Mucosa of stomach (tissue), 1 donor: ENCODE results near the gene DLEC1.
"Not testable (repeated sequence)": the region's sequence is repeated elsewhere in the genome, so short reads cannot be mapped to it uniquely, and the experiment has no call there.

Source experiments
- H3K27me3 ChIP-seq: one replicate; pipeline ENCODE4 v1.7.0; 2013; ENCODE audit warnings: mild to moderate bottlenecking, low read length; ENCODE audit not compliant: control insufficient read depth, insufficient read depth
- H3K36me3 ChIP-seq: one replicate; pipeline ENCODE4 v1.7.0; 2013; ENCODE audit warnings: low read length; ENCODE audit not compliant: control insufficient read depth, insufficient read depth
- H3K4me1 ChIP-seq: one replicate; pipeline ENCODE4 v1.7.0; 2013; ENCODE audit warnings: mild to moderate bottlenecking, low read length; ENCODE audit not compliant: control insufficient read depth, insufficient read depth
- H3K4me3 ChIP-seq: one replicate; pipeline ENCODE4 v1.7.0; 2013; ENCODE audit warnings: low read length
- H3K9ac ChIP-seq: one replicate; pipeline ENCODE4 v1.7.0; 2013; ENCODE audit warnings: mild to moderate bottlenecking, low read length, moderate library complexity
- H3K9me3 ChIP-seq: one replicate; pipeline ENCODE4 v1.7.0; 2013; ENCODE audit warnings: mild to moderate bottlenecking, low read length, moderate library complexity; ENCODE audit not compliant: control insufficient read depth
- donor health status: Pancreatic carcinoma.

The DLEC1 gene

GRCh38 chr3:38150780-38151528, 111.9 kb downstream of the DLEC1 start:
- H3K4me3 ChIP-seq: no peak overlapping the region
- H3K9ac ChIP-seq: no peak overlapping the region
- peaks cover 41% of the 10 kb centered on the region for H3K4me1 ChIP-seq
- no peaks in the 10 kb centered on the region for H3K27me3 ChIP-seq
- no peaks in the 10 kb centered on the region for H3K36me3 ChIP-seq
- no peaks in the 10 kb centered on the region for H3K9me3 ChIP-seq

- Histone ChIP-seq H3K27me3 (no peaks in the 10 kb centered on the region), H3K4me1 (peaks cover 41% of the 10 kb centered on the region), H3K9ac (no peak overlapping the region), H3K36me3 (no peaks in the 10 kb centered on the region), H3K4me3 (no peak overlapping the region), H3K9me3 (no peaks in the 10 kb centered on the region)
These were observed 112.8 kb downstream of the DLEC1 start for GRCh38 chr3:38151667-38152265.

- Histone ChIP-seq H3K27me3 (no peaks in the 10 kb centered on the region), H3K4me3 (no peak overlapping the region), H3K4me1 (peaks cover 41% of the 10 kb centered on the region)
These were observed 113.6 kb downstream of the DLEC1 start for GRCh38 chr3:38152609-38153008.

GRCh38 chr3:38153221-38153620, 114.2 kb downstream of the DLEC1 start:
- H3K36me3 ChIP-seq: no peaks in the 10 kb centered on the region
- H3K4me3 ChIP-seq: no peak overlapping the region
- no peaks in the 10 kb centered on the region for H3K27me3 ChIP-seq
- H3K9me3 ChIP-seq: no peaks in the 10 kb centered on the region
- H3K9ac ChIP-seq: no peak overlapping the region
- peaks cover 41% of the 10 kb centered on the region for H3K4me1 ChIP-seq

More at GRCh38 chr3:38152609-38153008, 113.6 kb downstream of the DLEC1 start:
- Histone ChIP-seq H3K9me3 (no peaks in the 10 kb centered on the region), H3K36me3 (no peaks in the 10 kb centered on the region), H3K9ac (no peak overlapping the region)

GRCh38 chr3:38154033-38154494, 115.1 kb downstream of the DLEC1 start:
- H3K4me3 ChIP-seq: no peak overlapping the region
- H3K4me1 ChIP-seq: peaks cover 41% of the 10 kb centered on the region
- no peaks in the 10 kb centered on the region for H3K27me3 ChIP-seq
- H3K36me3 ChIP-seq: no peaks in the 10 kb centered on the region
- H3K9me3 ChIP-seq: no peaks in the 10 kb centered on the region
- H3K9ac ChIP-seq: no peak overlapping the region

- no peaks in the 10 kb centered on the region for H3K36me3 ChIP-seq
- no peaks in the 10 kb centered on the region for H3K9me3 ChIP-seq
- H3K27me3 ChIP-seq: no peaks in the 10 kb centered on the region
- H3K9ac ChIP-seq: no peak overlapping the region
- H3K4me3 ChIP-seq: no peak overlapping the region
- H3K4me1 ChIP-seq: peaks cover 41% of the 10 kb centered on the region
These were observed 115.7 kb downstream of the DLEC1 start for GRCh38 chr3:38154625-38155255.

GRCh38 chr3:38155825-38156224, 116.8 kb downstream of the DLEC1 start:
- no peaks in the 10 kb centered on the region for H3K9me3 ChIP-seq
- no peaks in the 10 kb centered on the region for H3K27me3 ChIP-seq
- H3K9ac ChIP-seq: no peak overlapping the region
- no peak overlapping the region for H3K4me3 ChIP-seq
- H3K36me3 ChIP-seq: no peaks in the 10 kb centered on the region
- peaks cover 41% of the 10 kb centered on the region for H3K4me1 ChIP-seq

- Histone ChIP-seq H3K36me3 (no peaks in the 10 kb centered on the region), H3K27me3 (no peaks in the 10 kb centered on the region), H3K9ac (no peak overlapping the region), H3K4me1 (peaks cover 29% of the 10 kb centered on the region), H3K9me3 (no peaks in the 10 kb centered on the region), H3K4me3 (no peak overlapping the region)
These were observed 118.1 kb downstream of the DLEC1 start for GRCh38 chr3:38157117-38157516.

GRCh38 chr3:38157595-38157994, 118.6 kb downstream of the DLEC1 start:
- no peak overlapping the region for H3K4me3 ChIP-seq
- H3K36me3 ChIP-seq: no peaks in the 10 kb centered on the region
- no peaks in the 10 kb centered on the region for H3K9me3 ChIP-seq
- H3K27me3 ChIP-seq: no peaks in the 10 kb centered on the region
- H3K4me1 ChIP-seq: peaks cover 25% of the 10 kb centered on the region
- H3K9ac ChIP-seq: no peak overlapping the region

- Histone ChIP-seq H3K9me3 (no peaks in the 10 kb centered on the region), H3K9ac (no peak overlapping the region), H3K27me3 (no peaks in the 10 kb centered on the region), H3K4me3 (no peak overlapping the region), H3K4me1 (peaks cover 20% of the 10 kb centered on the region), H3K36me3 (no peaks in the 10 kb centered on the region)
These were observed 119.5 kb downstream of the DLEC1 start for GRCh38 chr3:38158472-38158871.

GRCh38 chr3:38160704-38161103, 121.7 kb downstream of the DLEC1 start:
- H3K4me3 ChIP-seq, H3K27me3 ChIP-seq, H3K36me3 ChIP-seq, H3K9ac ChIP-seq, H3K9me3 ChIP-seq: not testable (repeated sequence)
- H3K4me1 ChIP-seq: peaks cover 12% of the 10 kb centered on the region

- H3K4me3 ChIP-seq: no peak overlapping the region
- no peak overlapping the region for H3K9ac ChIP-seq
- no peaks in the 10 kb centered on the region for H3K27me3 ChIP-seq
- H3K4me1 ChIP-seq: peaks cover 22% of the 10 kb centered on the region
- no peaks in the 10 kb centered on the region for H3K36me3 ChIP-seq
- H3K9me3 ChIP-seq: no peaks in the 10 kb centered on the region
These were observed 124.3 kb downstream of the DLEC1 start for GRCh38 chr3:38163117-38163840.
